Measurements from ENCODE around the gene SPATA25. TPM values are rescaled to one million over a fixed set of nuclear protein-coding genes. Genes with fewer than 3 reads are reported as not detected.
A peak's percentile ranks its signal among the peaks of the same experiment; 100 is the strongest.
"Not testable (repeated sequence)": the region's sequence is repeated elsewhere in the genome, so short reads cannot be mapped to it uniquely, and the experiment has no call there.

SPATA25 gene
- polyA plus RNA-seq, 3 donors from 2014 or later = not detected

DNA sequence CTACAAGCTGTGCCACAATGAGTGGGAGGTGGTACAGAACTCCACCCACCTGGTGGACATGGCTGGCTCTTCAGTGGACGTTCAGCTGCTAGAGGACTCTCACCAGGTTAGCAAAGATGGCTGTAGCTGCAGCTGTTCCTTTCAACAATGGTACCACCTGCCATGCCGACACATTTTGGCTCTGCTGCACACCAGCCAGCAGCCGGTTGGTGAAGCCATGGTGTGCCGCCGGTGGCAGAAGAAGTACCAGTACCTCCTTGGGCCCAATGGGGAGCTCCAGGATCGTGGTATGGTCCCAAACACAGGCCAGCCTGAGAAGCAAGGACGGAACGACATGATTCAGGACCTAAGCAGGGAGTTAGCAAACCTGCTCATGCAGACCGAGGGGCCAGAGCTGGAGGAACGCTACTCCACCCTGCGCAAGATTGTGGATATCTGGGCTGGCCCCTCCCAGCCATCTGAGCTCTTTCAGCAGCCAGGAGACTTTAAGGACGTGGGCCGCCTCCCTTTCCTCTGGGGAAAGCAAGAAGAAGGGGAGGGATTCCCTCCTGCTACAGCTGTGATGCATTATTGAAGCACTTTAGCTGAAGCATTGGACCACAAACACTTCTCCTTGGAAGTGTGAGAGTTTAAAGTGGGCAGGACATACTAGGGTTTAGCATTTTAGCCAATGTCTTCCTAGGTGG, 9.2 kb downstream of the SPATA25 start:
- no peak overlapping the region for H3K4me3 Mint-ChIP-seq
- no peak for DNase-seq
- H3K27me3 Mint-ChIP-seq (ENCODE audit: low read depth in 3 of 3) = peaks cover 4 to 9% (median 5%) of the 10 kb centered on the region in 3 donors
- H3K27ac Mint-ChIP-seq = no peak overlapping the region
- H3K36me3 Mint-ChIP-seq = peaks cover 4 to 21% (median 12%) of the 10 kb centered on the region in 3 donors
- H3K9me3 Mint-ChIP-seq = no peaks in the 10 kb centered on the region
- H3K4me1 Mint-ChIP-seq = peaks cover 11 to 18% of the 10 kb centered on the region in 2 donors

DNA sequence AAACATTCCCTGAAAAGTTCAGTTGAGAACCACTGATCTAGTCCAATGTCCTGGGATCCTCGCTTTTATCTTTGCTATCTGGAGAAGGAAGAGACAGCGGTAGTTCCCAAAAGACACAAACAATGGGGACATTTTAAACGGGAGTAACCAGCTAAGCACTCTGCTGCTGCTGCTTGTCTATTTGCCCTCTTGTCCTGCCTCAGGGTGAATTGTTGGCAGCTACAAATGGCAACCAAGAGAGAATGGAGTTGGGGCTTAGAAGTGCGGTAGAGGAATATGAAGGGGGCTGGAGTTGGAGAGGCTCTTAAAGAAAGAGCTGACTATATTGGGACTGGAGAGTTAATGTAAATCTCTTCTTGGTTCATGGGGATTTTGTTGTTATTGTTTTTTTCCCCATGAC, 12.8 kb downstream of the SPATA25 start:
- H3K4me3 Mint-ChIP-seq = no peak overlapping the region
- peaks cover 0 to 2% (median 0%) of the 10 kb centered on the region in 3 donors for H3K27me3 Mint-ChIP-seq (ENCODE audit: low read depth in 3 of 3)
- H3K4me1 Mint-ChIP-seq = no peaks in the 10 kb centered on the region
- peaks cover 4 to 20% (median 16%) of the 10 kb centered on the region in 3 donors for H3K36me3 Mint-ChIP-seq
- no peaks in the 10 kb centered on the region for H3K9me3 Mint-ChIP-seq
- peak overlapping the region in 1 of 6 donors; percentile 12 for H3K27ac Mint-ChIP-seq
- DNase-seq = no peak

DNA sequence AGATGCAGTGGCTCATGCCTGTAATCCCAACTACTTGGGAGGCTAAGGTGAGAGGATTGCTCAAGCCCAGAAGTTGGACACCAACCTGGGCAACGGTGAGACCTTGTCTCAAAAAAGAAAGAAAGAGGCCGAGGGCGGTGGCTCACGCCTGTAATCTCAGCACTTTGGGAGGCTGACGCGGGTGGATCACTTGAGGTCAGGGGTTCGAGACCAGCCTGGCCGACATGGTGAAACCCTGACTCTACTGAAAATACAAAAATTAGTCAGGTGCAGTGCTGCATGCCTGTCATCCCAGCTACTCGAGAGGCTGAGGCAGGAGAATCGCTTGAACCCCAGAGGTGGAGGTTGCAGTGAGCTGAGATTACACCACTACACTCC, 13.3 kb downstream of the SPATA25 start:
- not testable (repeated sequence) for H3K27ac Mint-ChIP-seq; H3K9me3 Mint-ChIP-seq; DNase-seq; H3K4me3 Mint-ChIP-seq; H3K4me1 Mint-ChIP-seq; H3K27me3 Mint-ChIP-seq (ENCODE audit: low read depth in 3 of 3)
- peaks cover 4 to 20% (median 16%) of the 10 kb centered on the region in 3 donors for H3K36me3 Mint-ChIP-seq

DNA sequence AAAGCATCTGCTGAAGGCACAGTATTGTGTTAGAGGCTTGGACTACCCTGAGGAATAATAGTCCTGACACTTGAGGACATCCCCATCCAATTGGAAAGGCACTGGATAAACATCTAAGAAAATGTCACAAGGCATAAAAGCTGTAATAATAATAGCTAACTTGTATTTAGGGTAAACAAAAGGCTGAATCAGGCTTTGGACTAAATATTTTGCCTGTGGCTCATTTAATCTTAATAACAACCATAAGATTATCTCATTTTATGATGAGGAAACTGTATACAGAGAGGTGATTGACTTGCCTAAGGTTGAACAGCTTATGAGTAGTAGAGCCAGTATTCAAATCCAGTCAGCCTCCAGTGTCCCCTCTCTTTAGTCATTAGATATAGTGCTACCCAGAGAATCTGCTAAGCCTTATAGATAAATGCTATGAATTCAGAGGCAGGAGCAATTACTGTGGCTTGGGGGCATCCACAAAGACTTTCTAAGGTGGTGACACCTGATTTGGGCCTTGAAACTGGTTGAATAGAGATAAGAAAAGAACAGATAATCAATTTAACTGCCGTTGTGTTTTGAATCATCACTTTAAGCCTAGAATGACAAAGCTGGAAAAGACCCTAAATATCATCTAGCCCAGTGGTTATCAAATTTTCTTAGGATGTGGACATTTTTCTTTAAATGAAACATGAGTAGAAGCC, 13.9 kb downstream of the SPATA25 start:
- no peak overlapping the region for H3K27ac Mint-ChIP-seq
- H3K9me3 Mint-ChIP-seq = no peaks in the 10 kb centered on the region
- no peak overlapping the region for H3K4me3 Mint-ChIP-seq
- no peaks in the 10 kb centered on the region for H3K4me1 Mint-ChIP-seq
- peaks cover 4 to 16% (median 13%) of the 10 kb centered on the region in 3 donors for H3K36me3 Mint-ChIP-seq
- DNase-seq = no peak
- peaks cover 0 to 2% (median 0%) of the 10 kb centered on the region in 3 donors for H3K27me3 Mint-ChIP-seq (ENCODE audit: low read depth in 3 of 3)

DNA sequence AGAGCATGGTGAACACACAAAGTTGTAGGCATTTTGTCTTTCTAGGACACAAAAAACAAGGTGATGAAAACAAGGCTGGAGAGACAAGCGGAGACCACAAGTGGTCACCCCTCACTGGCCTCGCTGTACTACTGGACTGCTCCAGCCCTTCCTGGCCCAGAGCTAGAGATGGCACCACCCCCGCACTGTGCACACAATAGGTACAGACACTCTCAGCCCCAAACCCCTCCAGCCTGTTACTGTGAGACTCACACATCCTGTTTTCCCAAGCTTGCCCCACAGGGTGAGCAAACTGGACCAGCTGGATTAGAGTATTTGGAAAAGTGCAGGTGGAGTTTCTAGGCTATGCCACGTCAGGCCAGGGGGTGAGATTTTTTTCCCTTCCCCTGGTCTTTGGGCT, 14.8 kb downstream of the SPATA25 start:
- DNase-seq = no peak
- no peaks in the 10 kb centered on the region for H3K9me3 Mint-ChIP-seq
- H3K27me3 Mint-ChIP-seq (ENCODE audit: low read depth in 3 of 3) = peaks cover 0 to 2% (median 0%) of the 10 kb centered on the region in 3 donors

DNA sequence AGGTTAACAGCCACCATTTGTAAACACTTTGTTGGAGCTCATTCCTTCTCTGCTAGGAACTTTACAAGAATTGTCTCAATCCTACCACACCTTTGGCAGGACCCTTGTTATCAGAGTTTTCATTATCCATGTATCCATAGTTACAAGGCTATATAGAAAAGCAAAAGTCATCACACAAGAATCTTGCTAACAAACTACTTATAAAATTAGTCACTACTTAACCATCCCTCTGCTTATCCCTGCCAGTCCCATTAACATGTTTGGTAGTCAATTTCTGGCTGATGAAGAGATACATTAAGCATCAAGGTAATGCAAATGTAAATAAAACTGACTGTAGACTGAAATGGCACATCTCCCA, 19.6 kb downstream of the SPATA25 start:
- DNase-seq = no peak
- Mint-ChIP-seq H3K9me3 (no peaks in the 10 kb centered on the region), H3K4me3 (no peak overlapping the region), H3K36me3 (peaks cover 0 to 11% (median 0%) of the 10 kb centered on the region in 3 donors), H3K4me1 (peaks cover 0 to 2% of the 10 kb centered on the region in 2 donors), H3K27me3 (ENCODE audit: low read depth in 3 of 3) (no peaks in the 10 kb centered on the region), H3K27ac (no peak overlapping the region)

More for the DNA sequence above, 14.8 kb downstream of the SPATA25 start:
- Mint-ChIP-seq H3K4me3 (no peak overlapping the region), H3K4me1 (no peaks in the 10 kb centered on the region), H3K27ac (no peak overlapping the region), H3K36me3 (peaks cover 4 to 16% (median 9%) of the 10 kb centered on the region in 3 donors)

DNA sequence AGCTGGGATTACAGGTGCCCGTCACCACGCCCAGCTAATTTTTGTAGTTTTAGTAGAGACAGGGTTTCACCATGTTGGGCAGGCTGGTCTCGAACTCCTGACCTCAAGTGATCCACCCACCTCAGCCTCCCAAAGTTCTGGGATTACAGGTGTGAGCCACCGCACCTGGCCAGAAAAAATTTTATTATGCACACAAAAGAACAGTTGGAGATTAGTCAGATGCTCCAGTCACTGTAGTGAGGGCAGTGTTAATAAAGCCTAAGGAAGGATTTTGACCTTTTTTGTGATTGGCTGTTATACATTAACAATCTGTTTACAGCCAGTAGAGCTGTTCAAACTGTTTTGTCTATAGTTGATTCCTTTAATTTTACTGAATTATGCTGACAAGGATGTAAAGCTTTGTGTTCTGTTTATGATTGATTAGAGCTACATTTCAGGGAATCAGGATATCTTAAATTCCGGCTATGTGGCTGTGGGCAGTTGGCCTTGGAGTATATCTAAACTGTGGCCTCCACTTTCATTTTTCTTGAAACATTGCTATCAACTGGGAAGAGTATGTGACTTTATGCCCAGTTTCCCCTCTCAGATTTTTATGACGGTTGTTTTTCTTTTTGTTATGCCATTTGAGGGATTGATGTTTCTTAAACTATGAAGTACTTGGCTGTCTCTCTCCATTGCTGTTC, 20.1 kb downstream of the SPATA25 start:
- H3K27ac Mint-ChIP-seq = no peak overlapping the region
- H3K36me3 Mint-ChIP-seq = peaks cover 0 to 8% (median 0%) of the 10 kb centered on the region in 3 donors
- no peaks in the 10 kb centered on the region for H3K27me3 Mint-ChIP-seq (ENCODE audit: low read depth in 3 of 3)
- no peaks in the 10 kb centered on the region for H3K9me3 Mint-ChIP-seq
- no peak for DNase-seq
- no peak overlapping the region for H3K4me3 Mint-ChIP-seq
- peaks cover 0 to 2% of the 10 kb centered on the region in 2 donors for H3K4me1 Mint-ChIP-seq

DNA sequence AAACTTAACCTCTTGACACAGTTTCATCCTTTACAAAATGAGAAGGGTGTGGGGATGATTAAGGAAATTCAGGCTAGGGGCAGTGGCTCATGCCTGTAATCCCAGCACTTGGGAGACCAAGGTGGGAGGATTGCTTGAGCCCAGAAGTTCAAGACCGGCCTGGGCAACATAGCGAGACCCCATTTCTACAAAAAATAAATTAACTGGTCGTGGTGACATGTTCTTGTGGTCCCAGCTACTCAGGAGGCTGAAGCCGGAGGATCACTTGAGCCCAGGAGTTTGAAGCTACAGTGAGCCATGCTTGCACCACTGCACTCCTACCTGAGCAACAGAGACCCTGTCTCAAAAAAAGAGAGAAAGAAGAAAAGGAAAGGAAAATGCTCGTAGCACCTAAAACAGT, 21.0 kb downstream of the SPATA25 start:
- Mint-ChIP-seq H3K27ac (no peak overlapping the region), H3K4me1 (peaks cover 0 to 2% of the 10 kb centered on the region in 2 donors)

DNA sequence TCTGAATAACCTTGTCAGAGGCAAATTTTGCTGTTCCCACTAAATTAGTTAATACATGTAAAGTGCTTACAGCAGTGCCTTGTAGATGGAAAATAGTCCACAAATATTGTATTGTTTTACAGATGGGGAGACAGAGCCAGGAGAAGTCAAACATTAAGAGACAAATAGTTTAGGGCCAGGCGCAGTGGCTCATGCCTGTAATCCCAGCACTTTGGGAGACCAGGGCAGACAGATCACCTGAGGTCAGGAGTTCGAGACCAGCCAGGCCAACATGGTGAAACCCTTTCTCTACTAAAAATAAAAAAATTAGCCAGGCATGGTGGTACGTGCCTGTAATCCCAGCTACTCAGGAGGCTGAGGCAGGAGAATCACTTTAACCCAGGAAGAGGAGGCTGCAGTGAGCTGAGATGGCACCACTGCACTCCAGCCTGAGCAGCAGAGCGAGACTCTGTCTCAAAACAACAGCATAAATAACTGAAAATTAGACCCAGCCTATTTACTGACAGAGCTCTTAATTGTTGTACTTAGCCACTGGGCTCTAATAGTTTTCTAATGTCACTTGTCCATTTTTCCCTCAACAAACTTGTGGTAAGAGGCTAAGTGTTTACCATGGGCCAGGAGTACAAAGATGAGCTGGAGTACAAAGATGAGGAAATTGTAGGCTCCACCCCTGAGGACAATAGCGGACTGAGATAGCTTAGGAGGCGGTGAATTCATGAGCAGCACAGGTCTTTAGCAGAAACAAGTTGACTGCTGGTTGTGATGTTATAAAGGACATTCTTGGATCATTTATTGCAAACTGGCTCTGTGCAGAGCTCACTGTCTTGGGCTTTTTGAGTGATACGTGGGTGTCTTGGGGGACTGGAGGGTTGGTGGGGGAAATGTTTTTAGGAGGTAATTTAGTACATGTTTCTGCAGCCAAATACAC, 23.6 kb downstream of the SPATA25 start:
- DNase-seq = no peak
- peak overlapping the region in 1 of 6 donors; percentile 8 for H3K27ac Mint-ChIP-seq
- H3K4me3 Mint-ChIP-seq = no peak overlapping the region
- no peaks in the 10 kb centered on the region for H3K27me3 Mint-ChIP-seq (ENCODE audit: low read depth in 3 of 3)
- peaks cover 0 to 4% (median 3%) of the 10 kb centered on the region in 3 donors for H3K36me3 Mint-ChIP-seq
- no peaks in the 10 kb centered on the region for H3K9me3 Mint-ChIP-seq
- peaks cover 8 to 14% of the 10 kb centered on the region in 2 donors for H3K4me1 Mint-ChIP-seq

More for the DNA sequence above, 21.0 kb downstream of the SPATA25 start:
- Mint-ChIP-seq H3K9me3 (no peaks in the 10 kb centered on the region), H3K4me3 (no peak overlapping the region), H3K36me3 (peaks cover 0 to 7% (median 0%) of the 10 kb centered on the region in 3 donors), H3K27me3 (ENCODE audit: low read depth in 3 of 3) (no peaks in the 10 kb centered on the region)
- no peak for DNase-seq

DNA sequence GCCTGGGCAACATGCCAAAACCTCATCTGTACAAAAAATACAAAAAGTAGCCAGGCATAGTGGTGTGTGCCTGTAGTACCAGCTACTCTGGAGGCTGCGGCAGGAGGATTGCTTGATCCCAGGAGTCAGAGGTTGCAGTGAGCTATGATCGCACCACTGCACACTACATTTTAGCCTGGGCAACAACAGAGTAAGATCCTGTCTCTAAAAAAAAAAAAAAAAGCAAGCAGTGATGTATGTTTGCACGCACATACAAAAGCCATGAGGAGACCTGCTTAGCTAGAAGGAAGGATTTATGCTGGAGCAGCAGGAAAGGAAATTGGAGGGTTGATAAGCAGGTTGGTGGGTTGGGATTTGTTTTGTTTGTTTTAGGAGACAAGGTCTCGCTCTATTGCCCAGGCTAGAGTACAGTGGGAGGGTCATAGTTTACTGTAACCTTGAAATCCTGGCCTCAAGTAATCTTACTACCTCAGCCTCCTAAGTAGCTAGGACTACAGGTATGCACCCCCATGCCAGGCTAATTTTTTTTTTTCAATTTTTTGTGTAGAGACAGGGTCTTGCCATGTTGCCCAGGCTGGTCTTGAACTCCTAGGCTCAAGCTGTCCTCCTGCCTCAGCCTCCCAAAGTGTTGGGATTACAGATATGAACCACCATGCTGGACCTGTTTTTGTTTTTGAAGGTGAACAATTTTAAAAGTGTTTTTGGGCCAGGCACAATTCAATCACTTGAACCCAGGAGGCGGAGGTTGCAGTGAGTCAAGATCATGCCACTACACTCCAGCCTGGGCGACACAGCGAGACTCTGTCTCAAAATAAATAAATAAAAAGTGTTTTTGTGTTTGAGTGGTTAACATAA, 26.0 kb downstream of the SPATA25 start:
- no peak overlapping the region for H3K27ac Mint-ChIP-seq
- H3K9me3 Mint-ChIP-seq = no peaks in the 10 kb centered on the region

DNA sequence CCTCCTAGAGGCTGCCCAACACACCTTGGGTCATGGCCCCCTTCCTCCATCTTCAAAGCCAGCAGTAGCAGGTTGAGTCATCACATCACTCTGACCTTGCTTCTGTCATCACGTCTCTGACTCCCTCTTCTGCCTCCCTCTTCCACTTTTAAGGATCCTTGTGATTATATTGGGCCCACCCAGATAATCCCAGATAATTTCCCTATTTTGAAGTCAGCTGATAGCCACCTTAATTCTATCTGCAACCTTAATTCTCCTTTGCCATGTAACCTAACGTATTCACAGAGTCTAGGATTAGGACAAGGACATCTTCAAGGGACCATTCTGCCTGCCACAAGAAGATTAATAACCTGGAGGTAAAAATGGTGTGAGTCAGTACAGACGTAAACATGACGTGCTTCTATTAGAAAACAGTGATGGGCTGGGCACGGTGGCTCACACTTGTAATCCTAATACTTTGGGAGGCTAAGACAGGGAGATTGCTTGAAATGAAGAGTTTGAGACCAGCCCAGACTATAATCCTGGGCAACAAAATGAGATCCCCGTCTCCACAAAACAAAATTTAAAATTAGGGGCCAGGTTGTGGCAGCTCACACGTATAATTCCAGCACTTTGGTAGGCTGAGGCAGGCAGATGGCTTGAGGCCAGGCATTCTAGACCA, 26.7 kb downstream of the SPATA25 start:
- no peak for DNase-seq
- Mint-ChIP-seq H3K27me3 (ENCODE audit: low read depth in 3 of 3) (peaks cover 0 to 8% (median 4%) of the 10 kb centered on the region in 3 donors), H3K27ac (peak overlapping the region in 3 of 6 donors; percentile 1 to 61 (median 47)), H3K9me3 (no peaks in the 10 kb centered on the region), H3K36me3 (peaks cover 0 to 4% (median 3%) of the 10 kb centered on the region in 3 donors), H3K4me1 (peaks cover 37 to 45% of the 10 kb centered on the region in 2 donors), H3K4me3 (peak overlapping the region in 1 of 5 donors; percentile 46)

More for the DNA sequence above, 26.0 kb downstream of the SPATA25 start:
- no peak overlapping the region for H3K4me3 Mint-ChIP-seq
- DNase-seq = no peak
- H3K4me1 Mint-ChIP-seq = peaks cover 30 to 38% of the 10 kb centered on the region in 2 donors
- H3K36me3 Mint-ChIP-seq = peaks cover 0 to 4% (median 3%) of the 10 kb centered on the region in 3 donors
- peaks cover 0 to 8% (median 4%) of the 10 kb centered on the region in 3 donors for H3K27me3 Mint-ChIP-seq (ENCODE audit: low read depth in 3 of 3)

DNA sequence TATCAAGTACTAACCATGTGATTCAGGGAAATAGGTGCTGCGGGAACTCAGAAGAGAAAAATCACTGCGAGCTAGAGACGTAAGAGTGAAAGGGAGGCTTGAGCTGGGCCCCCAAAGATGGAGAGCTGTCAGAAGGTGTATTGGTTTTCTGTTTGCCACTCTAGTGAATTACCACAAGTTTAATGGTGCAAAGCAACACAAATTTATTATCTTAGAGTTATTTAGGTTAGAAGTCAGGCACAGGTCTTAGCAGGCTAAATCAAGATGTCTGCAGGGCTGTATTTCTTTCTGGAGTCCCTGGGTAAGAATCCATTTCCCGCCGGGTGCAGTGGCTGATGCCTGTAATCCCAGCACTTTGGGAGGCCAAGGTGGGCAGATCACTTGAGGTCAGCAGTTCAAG, 27.5 kb downstream of the SPATA25 start:
- Mint-ChIP-seq H3K27me3 (ENCODE audit: low read depth in 3 of 3) (peaks cover 0 to 8% (median 4%) of the 10 kb centered on the region in 3 donors), H3K27ac (peak overlapping the region in 2 of 6 donors; percentile 0 to 9), H3K4me3 (no peak overlapping the region), H3K4me1 (peaks cover 43 to 52% of the 10 kb centered on the region in 2 donors), H3K9me3 (no peaks in the 10 kb centered on the region), H3K36me3 (peaks cover 0 to 4% (median 3%) of the 10 kb centered on the region in 3 donors)
- no peak for DNase-seq

Data from immature natural killer cell (primary cell).